ENCODE measurements around the gene HDAC4.

HDAC4 gene

GRCh38 chr2:239160226-239161143 is 240.3 kb downstream of the HDAC4 start:
- no peak overlapping the region for H3K4me3 ChIP-seq (ENCODE audit: low read depth, low read length)
- no peak overlapping the region for H3K27ac ChIP-seq (ENCODE audit: extremely low read depth, low read depth, low read length)
- peaks cover 0 to 18% of the 10 kb centered on the region in 2 experiments; a peak in 1 of 3 replicates for H3K36me3 ChIP-seq (ENCODE audit: control insufficient read depth in 2 of 2, insufficient read depth in 1 of 2, low read length in 2 of 2)
- H3K4me1 ChIP-seq (ENCODE audit: control insufficient read depth, insufficient read depth, low read length): no peaks in the 10 kb centered on the region
- TF ChIP-seq OVOL3 (tag by site-specific recombination; IDR thresholded peaks at IDR 0.05) (no peak), ATF2 (tag by site-specific recombination; IDR thresholded peaks at IDR 0.05; ENCODE audit: low read depth) (no peak), ZNF76 (tag by site-specific recombination; IDR thresholded peaks at IDR 0.05; ENCODE audit: borderline replicate concordance, low read depth) (no peak)
- TF ChIP-seq, protein P1, sequence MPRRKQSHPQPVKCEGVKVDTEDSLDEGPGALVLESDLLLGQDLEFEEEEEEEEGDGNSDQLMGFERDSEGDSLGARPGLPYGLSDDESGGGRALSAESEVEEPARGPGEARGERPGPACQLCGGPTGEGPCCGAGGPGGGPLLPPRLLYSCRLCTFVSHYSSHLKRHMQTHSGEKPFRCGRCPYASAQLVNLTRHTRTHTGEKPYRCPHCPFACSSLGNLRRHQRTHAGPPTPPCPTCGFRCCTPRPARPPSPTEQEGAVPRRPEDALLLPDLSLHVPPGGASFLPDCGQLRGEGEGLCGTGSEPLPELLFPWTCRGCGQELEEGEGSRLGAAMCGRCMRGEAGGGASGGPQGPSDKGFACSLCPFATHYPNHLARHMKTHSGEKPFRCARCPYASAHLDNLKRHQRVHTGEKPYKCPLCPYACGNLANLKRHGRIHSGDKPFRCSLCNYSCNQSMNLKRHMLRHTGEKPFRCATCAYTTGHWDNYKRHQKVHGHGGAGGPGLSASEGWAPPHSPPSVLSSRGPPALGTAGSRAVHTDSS (tag by site-specific recombination; IDR thresholded peaks at IDR 0.05): no peak
- POLR2A ChIA-PET: no interaction called here
- CTCF ChIA-PET: interaction anchor here (0.5 kb wide), 1 partner anchor 54 kb away, joined by 3 read pairs; no protein-coding TSS in a partner anchor
- H3K9me3 ChIP-seq (ENCODE audit: control insufficient read depth, insufficient read depth, low read depth, low read length): no peaks in the 10 kb centered on the region

DNA sequence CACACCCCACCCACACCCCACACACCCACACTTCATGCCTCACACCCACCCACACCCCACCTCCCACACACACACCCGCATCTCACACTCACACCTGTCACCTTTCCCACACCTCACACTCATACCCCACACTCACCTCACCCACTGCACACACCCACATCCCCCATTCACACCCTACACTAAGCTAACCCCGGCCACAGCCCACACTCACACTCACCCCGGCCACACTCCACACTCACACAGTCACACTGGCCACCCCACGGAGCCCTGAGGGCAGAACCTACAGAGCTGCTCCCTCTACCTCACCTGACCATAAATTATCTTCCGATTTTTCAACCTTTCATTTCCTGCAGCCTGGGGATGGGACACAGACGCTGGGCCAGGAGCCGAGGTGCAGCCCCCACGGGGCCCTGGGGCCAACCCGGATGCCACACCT is 241.3 kb downstream of the HDAC4 start:
- no peak overlapping the region for H3K4me3 ChIP-seq (ENCODE audit: low read depth, low read length)
- no peak overlapping the region for H3K27ac ChIP-seq (ENCODE audit: extremely low read depth, low read depth, low read length)
- H3K36me3 ChIP-seq (ENCODE audit: control insufficient read depth in 2 of 2, insufficient read depth in 1 of 2, low read length in 2 of 2): peaks cover 0 to 26% of the 10 kb centered on the region in 2 experiments; a peak in 1 of 3 replicates
- no peaks in the 10 kb centered on the region for H3K9me3 ChIP-seq (ENCODE audit: control insufficient read depth, insufficient read depth, low read depth, low read length)
- no peaks in the 10 kb centered on the region for H3K4me1 ChIP-seq (ENCODE audit: control insufficient read depth, insufficient read depth, low read length)
- ChIA-PET CTCF (no interaction called here), POLR2A (no interaction called here)
- TF ChIP-seq ZNF596 (tag by site-specific recombination; IDR thresholded peaks at IDR 0.05) (no peak), KLF8 (tag by site-specific recombination; IDR thresholded peaks at IDR 0.05) (0 out of 2 replicates have a peak, but pooled peaks have one; percentile 1), ZNF704 (tag by site-specific recombination; IDR thresholded peaks at IDR 0.05) (no peak), ZNF610 (tag by site-specific recombination; IDR thresholded peaks at IDR 0.05; ENCODE audit: borderline replicate concordance) (no peak), ZNF558 (tag by site-specific recombination; IDR thresholded peaks at IDR 0.05) (no peak), ZNF184 (tag by site-specific recombination; IDR thresholded peaks at IDR 0.05) (no peak), ZNF837 (tag by site-specific recombination; IDR thresholded peaks at IDR 0.05) (no peak), ZBTB44 (tag by site-specific recombination; IDR thresholded peaks at IDR 0.05) (no peak), ZFP69B (tag by site-specific recombination; IDR thresholded peaks at IDR 0.05) (no peak), ZNF23 (tag by site-specific recombination; IDR thresholded peaks at IDR 0.05; ENCODE audit: borderline replicate concordance) (no peak), ZBTB6 (tag by site-specific recombination; IDR thresholded peaks at IDR 0.05) (no peak), ZNF239 (tag by site-specific recombination; IDR thresholded peaks at IDR 0.05) (no peak), ZNF48 (tag by site-specific recombination; IDR thresholded peaks at IDR 0.05) (no peak), GFI1B (tag by site-specific recombination; IDR thresholded peaks at IDR 0.05) (no peak), ZNF624 (tag by site-specific recombination; IDR thresholded peaks at IDR 0.05) (no peak), ZBTB8A (tag by site-specific recombination; IDR thresholded peaks at IDR 0.05) (no peak), ZNF529 (tag by site-specific recombination; IDR thresholded peaks at IDR 0.05; ENCODE audit: insufficient replicate concordance) (no peak), ZNF140 (tag by site-specific recombination; IDR thresholded peaks at IDR 0.05) (no peak), ZSCAN5A (tag by site-specific recombination; IDR thresholded peaks at IDR 0.05) (no peak)
- TF ChIP-seq, protein P2, sequence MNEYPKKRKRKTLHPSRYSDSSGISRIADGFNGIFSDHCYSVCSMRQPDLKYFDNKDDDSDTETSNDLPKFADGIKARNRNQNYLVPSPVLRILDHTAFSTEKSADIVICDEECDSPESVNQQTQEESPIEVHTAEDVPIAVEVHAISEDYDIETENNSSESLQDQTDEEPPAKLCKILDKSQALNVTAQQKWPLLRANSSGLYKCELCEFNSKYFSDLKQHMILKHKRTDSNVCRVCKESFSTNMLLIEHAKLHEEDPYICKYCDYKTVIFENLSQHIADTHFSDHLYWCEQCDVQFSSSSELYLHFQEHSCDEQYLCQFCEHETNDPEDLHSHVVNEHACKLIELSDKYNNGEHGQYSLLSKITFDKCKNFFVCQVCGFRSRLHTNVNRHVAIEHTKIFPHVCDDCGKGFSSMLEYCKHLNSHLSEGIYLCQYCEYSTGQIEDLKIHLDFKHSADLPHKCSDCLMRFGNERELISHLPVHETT (tag by site-specific recombination; IDR thresholded peaks at IDR 0.05): no peak
